Suprapubic skin (tissue), 4 donors: Measurements from ENCODE around the gene DGKB. TPM values are rescaled to one million over a fixed set of nuclear protein-coding genes. Genes with fewer than 3 reads are reported as not detected.

Source experiments
- DNase-seq, 2 donors: peaks; one replicate each; pipeline ENCODE4 v3.0.0-alpha.2; 2019; ENCODE audit warnings: low spot score in 2 of 2
- H3K27ac ChIP-seq: fragments of 200-600 bp; sonication (generic); one replicate; pipeline ENCODE4 v1.5.1; 2019
- H3K27me3 ChIP-seq: fragments of 200-600 bp; sonication (generic); one replicate; pipeline ENCODE4 v1.5.1; 2019
- H3K36me3 ChIP-seq: fragments of 200-600 bp; sonication (generic); one replicate; pipeline ENCODE4 v1.5.1; 2019
- H3K4me1 ChIP-seq: fragments of 200-600 bp; sonication (generic); one replicate; pipeline ENCODE4 v1.5.1; 2019
- H3K4me3 ChIP-seq: fragments of 200-600 bp; sonication (generic); one replicate; pipeline ENCODE4 v1.5.1; 2019; ENCODE audit warnings: mild to moderate bottlenecking
- H3K9me3 ChIP-seq: fragments of 200-600 bp; sonication (generic); one replicate; pipeline ENCODE4 v1.5.1; 2019
- EP300 ChIP-seq: sonication (generic); formaldehyde crosslinking; IDR thresholded peaks from one replicate; pipeline ENCODE4 v1.6.1; 2017; ENCODE audit warnings: antibody characterized with exemption
- POLR2A ChIP-seq, 2 donors: fragments of 450-650 bp; IDR thresholded peaks; one replicate each; pipeline ENCODE4 v1.6.1; 2017; ENCODE audit warnings: antibody characterized with exemption in 2 of 2, mild to moderate bottlenecking in 2 of 2, moderate library complexity in 2 of 2
- POLR2AphosphoS5 ChIP-seq, 3 donors: sonication (generic); formaldehyde crosslinking; IDR thresholded peaks; one replicate each; pipeline ENCODE4 v1.6.1; 2017; ENCODE audit warnings: antibody characterized with exemption in 3 of 3
- WGBS: methylation state at CpG from one replicate; pipeline ENCODE4 v1.1.5; 2018; 5-methylcytosine and 5-hydroxymethylcytosine counted together
- total RNA-seq, 4 donors: library from RNA; depleted of rRNA; stranded (reverse); fragments of >200 nt; gene quantifications; one replicate each; pipeline ENCODE4 v1.1.0, GENCODE V29; 2016
- TF ChIP-seq, protein P1 (sequence below), 2 donors: fragments of 200-600 bp in 1 of 2; fragments of 450-650 bp in 1 of 2; sonication (generic) in 1 of 2; IDR thresholded peaks; one replicate each; pipeline ENCODE4 v1.5.1; 2016 to 2019; ENCODE audit warnings: antibody characterized with exemption in 2 of 2, mild to moderate bottlenecking in 1 of 2, moderate library complexity in 1 of 2

DGKB gene
- total RNA-seq, 4 donors from 2014 or later, result 0.17 to 0.30 TPM; not detected in 2

DNA sequence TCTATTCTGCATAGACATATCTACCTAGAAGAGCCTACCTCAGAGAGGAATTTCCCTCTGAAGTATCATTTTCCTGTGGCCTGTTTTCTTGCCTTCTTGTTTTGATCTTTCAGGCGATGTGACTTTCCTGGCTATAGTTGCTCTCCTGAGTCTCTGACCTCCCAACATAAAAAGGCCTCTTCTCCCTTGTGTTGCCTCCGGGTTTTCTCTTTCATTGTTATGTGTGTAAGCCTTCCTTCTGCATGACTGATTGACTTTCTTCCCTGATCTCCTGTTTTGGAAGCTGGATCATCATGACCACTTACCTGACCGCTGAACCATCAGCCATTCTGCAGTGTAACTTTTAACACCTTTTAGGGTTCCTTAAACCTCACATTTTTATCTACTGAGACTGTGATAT, 471.6 kb downstream of the DGKB start:
- H3K9me3 ChIP-seq, result no peaks in the 10 kb centered on the region
- H3K4me3 ChIP-seq, result no peak overlapping the region
- TF ChIP-seq POLR2A (IDR thresholded peaks at IDR 0.05), result no peak
- TF ChIP-seq POLR2AphosphoS5 (IDR thresholded peaks at IDR 0.05), result no peak
- TF ChIP-seq, protein P1, sequence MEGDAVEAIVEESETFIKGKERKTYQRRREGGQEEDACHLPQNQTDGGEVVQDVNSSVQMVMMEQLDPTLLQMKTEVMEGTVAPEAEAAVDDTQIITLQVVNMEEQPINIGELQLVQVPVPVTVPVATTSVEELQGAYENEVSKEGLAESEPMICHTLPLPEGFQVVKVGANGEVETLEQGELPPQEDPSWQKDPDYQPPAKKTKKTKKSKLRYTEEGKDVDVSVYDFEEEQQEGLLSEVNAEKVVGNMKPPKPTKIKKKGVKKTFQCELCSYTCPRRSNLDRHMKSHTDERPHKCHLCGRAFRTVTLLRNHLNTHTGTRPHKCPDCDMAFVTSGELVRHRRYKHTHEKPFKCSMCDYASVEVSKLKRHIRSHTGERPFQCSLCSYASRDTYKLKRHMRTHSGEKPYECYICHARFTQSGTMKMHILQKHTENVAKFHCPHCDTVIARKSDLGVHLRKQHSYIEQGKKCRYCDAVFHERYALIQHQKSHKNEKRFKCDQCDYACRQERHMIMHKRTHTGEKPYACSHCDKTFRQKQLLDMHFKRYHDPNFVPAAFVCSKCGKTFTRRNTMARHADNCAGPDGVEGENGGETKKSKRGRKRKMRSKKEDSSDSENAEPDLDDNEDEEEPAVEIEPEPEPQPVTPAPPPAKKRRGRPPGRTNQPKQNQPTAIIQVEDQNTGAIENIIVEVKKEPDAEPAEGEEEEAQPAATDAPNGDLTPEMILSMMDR (IDR thresholded peaks at IDR 0.05), result no peak
- no peak for TF ChIP-seq EP300
- no peaks in the 10 kb centered on the region for H3K4me1 ChIP-seq
- no peak overlapping the region for H3K27ac ChIP-seq
- no peak for DNase-seq
- no peaks in the 10 kb centered on the region for H3K27me3 ChIP-seq
- WGBS, result 76% methylated on average over 3 of the region's 3 CpGs
- H3K36me3 ChIP-seq, result no peaks in the 10 kb centered on the region

DNA sequence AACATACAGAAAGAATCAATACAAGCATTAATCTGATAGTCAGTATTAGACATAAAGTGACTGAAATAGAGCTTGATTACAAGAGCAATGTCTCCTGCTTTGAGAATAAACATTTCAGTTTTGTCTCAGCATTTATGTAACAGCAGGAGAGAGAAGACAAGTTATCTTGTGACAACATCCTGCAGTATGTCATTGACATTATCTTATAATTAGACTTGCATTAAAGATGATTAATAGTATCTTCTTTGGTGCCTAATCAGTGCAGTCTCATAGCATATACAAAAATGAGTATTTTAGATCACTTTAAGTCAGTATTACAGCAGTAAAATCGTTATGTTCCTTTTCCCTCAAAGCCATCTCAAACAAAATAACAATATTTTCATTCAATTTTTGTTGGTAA, 477.0 kb downstream of the DGKB start:
- no peaks in the 10 kb centered on the region for H3K27me3 ChIP-seq
- no peak for DNase-seq
- no peaks in the 10 kb centered on the region for H3K36me3 ChIP-seq
- TF ChIP-seq POLR2A (IDR thresholded peaks at IDR 0.05) (no peak), EP300 (no peak), POLR2AphosphoS5 (IDR thresholded peaks at IDR 0.05) (no peak)
- TF ChIP-seq, protein P1 (IDR thresholded peaks at IDR 0.05), result no peak
- H3K4me1 ChIP-seq, result no peaks in the 10 kb centered on the region
- 71% methylated on average over 1 of the region's 1 CpG for WGBS
- H3K9me3 ChIP-seq, result no peaks in the 10 kb centered on the region
- no peak overlapping the region for H3K27ac ChIP-seq
- H3K4me3 ChIP-seq, result no peak overlapping the region

DNA sequence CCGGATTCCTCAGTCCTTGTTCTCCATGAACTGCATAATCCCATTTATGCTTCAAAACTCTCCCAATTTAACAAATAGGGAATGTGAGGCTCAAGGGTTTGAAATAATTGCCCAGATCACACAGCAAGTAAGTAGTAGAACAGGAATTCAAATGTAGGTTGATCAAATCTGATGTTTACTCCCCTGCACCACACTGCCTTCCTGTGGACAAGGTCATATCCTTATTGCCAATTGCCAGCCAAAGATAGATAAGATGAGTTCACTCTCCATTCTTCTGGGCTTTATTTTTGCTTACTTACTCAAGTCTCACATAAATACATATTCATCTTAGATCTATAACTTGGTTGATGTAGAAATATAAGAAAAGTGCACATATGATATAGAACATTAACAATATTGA, 477.9 kb downstream of the DGKB start:
- H3K4me3 ChIP-seq, result no peak overlapping the region
- H3K27me3 ChIP-seq, result no peaks in the 10 kb centered on the region
- TF ChIP-seq, protein P1 (IDR thresholded peaks at IDR 0.05), result no peak
- TF ChIP-seq EP300, result no peak
- TF ChIP-seq POLR2A (IDR thresholded peaks at IDR 0.05), result no peak
- no peak for TF ChIP-seq POLR2AphosphoS5 (IDR thresholded peaks at IDR 0.05)
- DNase-seq, result no peak
- 97% methylated on average over 1 of the region's 1 CpG for WGBS
- no peaks in the 10 kb centered on the region for H3K4me1 ChIP-seq
- H3K27ac ChIP-seq, result no peak overlapping the region
- H3K9me3 ChIP-seq, result no peaks in the 10 kb centered on the region
- no peaks in the 10 kb centered on the region for H3K36me3 ChIP-seq

DNA sequence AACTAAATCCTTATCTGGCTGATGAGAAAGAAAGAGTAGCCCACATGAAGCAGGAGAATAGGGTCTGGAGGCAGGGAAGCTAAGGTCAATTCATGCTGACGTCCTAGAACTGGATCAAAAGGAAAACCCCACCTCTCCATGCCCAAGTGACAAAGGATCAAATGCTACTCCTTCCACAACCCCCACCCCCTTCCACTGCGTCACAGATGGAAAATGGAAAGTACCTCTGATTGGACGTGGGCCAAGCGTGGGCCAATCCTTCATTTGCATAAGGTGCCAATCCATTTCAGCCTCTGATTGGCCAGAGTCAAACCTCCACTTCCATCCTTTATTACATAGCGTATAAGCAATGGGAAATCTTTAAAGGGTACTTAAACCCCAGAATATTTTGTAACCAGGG, 481.8 kb downstream of the DGKB start:
- Histone ChIP-seq H3K27me3 (no peaks in the 10 kb centered on the region), H3K4me3 (no peak overlapping the region), H3K9me3 (no peaks in the 10 kb centered on the region), H3K4me1 (no peaks in the 10 kb centered on the region), H3K36me3 (no peaks in the 10 kb centered on the region), H3K27ac (no peak overlapping the region)
- WGBS, result 87% methylated on average over 5 of the region's 5 CpGs
- no peak for DNase-seq
- TF ChIP-seq POLR2AphosphoS5 (IDR thresholded peaks at IDR 0.05) (no peak), EP300 (no peak), POLR2A (IDR thresholded peaks at IDR 0.05) (no peak)
- TF ChIP-seq, protein P1 (IDR thresholded peaks at IDR 0.05), result no peak

DNA sequence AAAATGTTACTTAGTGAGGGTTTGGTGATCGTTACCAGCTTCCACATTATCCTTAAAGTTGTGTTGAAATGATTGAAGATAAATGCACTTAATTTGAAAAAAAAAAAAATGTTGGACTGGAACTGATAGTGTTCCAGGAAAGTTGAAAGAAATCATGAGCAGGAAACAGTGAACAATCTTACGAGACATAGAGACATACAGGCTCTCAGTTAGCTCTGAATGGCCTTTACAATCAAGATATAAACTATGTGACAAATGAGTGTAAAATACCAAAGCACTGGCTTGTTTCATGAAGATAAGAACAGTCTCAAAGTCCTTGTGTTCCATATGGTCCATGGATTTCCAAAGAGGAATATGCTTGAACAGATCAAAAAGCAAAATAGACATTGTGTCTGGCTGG, 483.0 kb downstream of the DGKB start:
- Histone ChIP-seq H3K36me3 (no peaks in the 10 kb centered on the region), H3K9me3 (no peaks in the 10 kb centered on the region), H3K27ac (no peak overlapping the region), H3K4me1 (no peaks in the 10 kb centered on the region), H3K27me3 (no peaks in the 10 kb centered on the region), H3K4me3 (no peak overlapping the region)
- 52% methylated on average over 2 of the region's 2 CpGs for WGBS
- DNase-seq, result no peak
- no peak for TF ChIP-seq POLR2A (IDR thresholded peaks at IDR 0.05)
- TF ChIP-seq POLR2AphosphoS5 (IDR thresholded peaks at IDR 0.05), result no peak

DNA sequence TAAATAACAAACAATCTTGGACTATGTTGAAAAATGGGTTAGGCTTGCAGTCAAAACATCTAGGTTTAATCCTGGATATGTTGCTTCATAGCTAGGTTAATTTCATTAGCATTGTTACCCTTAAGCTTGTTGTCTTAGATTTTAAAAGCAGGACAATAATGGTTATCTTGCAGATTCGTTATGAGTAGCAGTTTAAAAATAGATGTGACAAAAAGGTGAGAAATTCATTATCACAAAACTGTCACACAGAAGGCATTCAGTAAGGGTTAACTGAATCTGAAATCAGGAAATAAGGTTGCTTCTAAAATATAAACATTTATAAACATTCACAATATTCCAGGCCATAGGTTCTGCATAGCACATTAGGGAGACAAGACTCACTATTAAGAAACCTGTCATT, 483.9 kb downstream of the DGKB start:
- Histone ChIP-seq H3K4me3 (no peak overlapping the region), H3K27me3 (no peaks in the 10 kb centered on the region), H3K9me3 (no peaks in the 10 kb centered on the region), H3K27ac (no peak overlapping the region), H3K36me3 (no peaks in the 10 kb centered on the region), H3K4me1 (no peaks in the 10 kb centered on the region)
- no peak for DNase-seq
- WGBS, result 61% methylated on average over 1 of the region's 1 CpG
- no peak for TF ChIP-seq POLR2A (IDR thresholded peaks at IDR 0.05)
